HG03565 (cell line): ENCODE results near the gene BDP1.
"Not testable (repeated sequence)": the region's sequence is repeated elsewhere in the genome, so short reads cannot be mapped to it uniquely, and the experiment has no call there.

Experiments
- ATAC-seq: cut with Tn5 transposase; IDR thresholded peaks from one replicate; pipeline ENCODE4 v1.9.1; 2021; ENCODE audit warnings: mild to moderate bottlenecking, moderate library complexity; ENCODE audit not compliant: unreplicated experiment

BDP1 gene

GRCh38 chr5:71563161-71563560, 107.7 kb downstream of the BDP1 start:
- ATAC-seq = no peak

GRCh38 chr5:71564895-71565294, 109.4 kb downstream of the BDP1 start:
- no peak for ATAC-seq

- no peak for ATAC-seq
Measured at GRCh38 chr5:71569748-71570509, 114.5 kb downstream of the BDP1 start.

GRCh38 chr5:71571811-71572210, 116.4 kb downstream of the BDP1 start:
- ATAC-seq = not testable (repeated sequence)

- no peak for ATAC-seq
Measured at GRCh38 chr5:71573591-71573990, 118.1 kb downstream of the BDP1 start.

- ATAC-seq = not testable (repeated sequence)
Measured at GRCh38 chr5:71575588-71575987, 120.1 kb downstream of the BDP1 start.

GRCh38 chr5:71576241-71576640, 120.8 kb downstream of the BDP1 start:
- ATAC-seq = no peak

- ATAC-seq = not testable (repeated sequence)
Measured at GRCh38 chr5:71577839-71578238, 122.4 kb downstream of the BDP1 start.

- no peak for ATAC-seq
Measured at GRCh38 chr5:71582945-71583584, 127.6 kb downstream of the BDP1 start.

GRCh38 chr5:71586052-71586940, 130.8 kb downstream of the BDP1 start:
- ATAC-seq = no peak

GRCh38 chr5:71586941-71587765, 131.7 kb downstream of the BDP1 start, which contains the start of gene MCCC2:
MCCC2 (plus strand) TSS chr5:71587340; CDS start chr5:71587426, 86 bp downstream.
- ATAC-seq = peak; percentile 91

- ATAC-seq = no peak
Measured at GRCh38 chr5:71587766-71588532, 132.5 kb downstream of the BDP1 start.

GRCh38 chr5:71588533-71588885, 133.1 kb downstream of the BDP1 start:
- no peak for ATAC-seq

- no peak for ATAC-seq
Measured at GRCh38 chr5:71589903-71590302, 134.5 kb downstream of the BDP1 start.

GRCh38 chr5:71591100-71591499, 135.6 kb downstream of the BDP1 start:
- ATAC-seq = no peak

- no peak for ATAC-seq
Measured at GRCh38 chr5:71596169-71596568, 140.7 kb downstream of the BDP1 start.

- no peak for ATAC-seq
Measured at GRCh38 chr5:71597001-71597400, 141.6 kb downstream of the BDP1 start.

- no peak for ATAC-seq
Measured at GRCh38 chr5:71600783-71601182, 145.3 kb downstream of the BDP1 start.

GRCh38 chr5:71601222-71602026, 146.0 kb downstream of the BDP1 start:
- peak; percentile 86 for ATAC-seq
